NCI-H1105 (cell line): ENCODE measurements around the gene FCN3.

Source experiments
- DNase-seq: peaks from one replicate; lab custom pipeline; 2025; lab: John Stamatoyannopoulos, UW

Gene FCN3

GRCh38 chr1:27341525-27342252 lies 32.9 kb downstream of the FCN3 start, which contains the start of gene SYTL1:
Gene SYTL1, plus strand, starts transcription at chr1:27342022. Its CDS starts 3,313 bp downstream, at chr1:27345335.
- peak; percentile 71 for DNase-seq

- DNase-seq: no peak
Observed at GRCh38 chr1:27339213-27339612, 35.4 kb downstream of the FCN3 start.

GRCh38 chr1:27338751-27339150 lies 35.9 kb downstream of the FCN3 start:
- DNase-seq: no peak

GRCh38 chr1:27336756-27337155 lies 37.9 kb downstream of the FCN3 start:
- DNase-seq: no peak

- no peak for DNase-seq
Observed at GRCh38 chr1:27335506-27336422, 38.9 kb downstream of the FCN3 start.

- no peak for DNase-seq
Observed at GRCh38 chr1:27333717-27334279, 40.8 kb downstream of the FCN3 start.

- peak; percentile 21 for DNase-seq
Observed at GRCh38 chr1:27332536-27333281, 41.9 kb downstream of the FCN3 start.

- DNase-seq: no peak
Observed at GRCh38 chr1:27331922-27332321, 42.7 kb downstream of the FCN3 start.

- DNase-seq: no peak
Observed at GRCh38 chr1:27331426-27331825, 43.2 kb downstream of the FCN3 start.

GRCh38 chr1:27330786-27331185 lies 43.8 kb downstream of the FCN3 start:
- DNase-seq: no peak

- DNase-seq: no peak
Observed at GRCh38 chr1:27327964-27328363, 46.7 kb downstream of the FCN3 start.

- DNase-seq: no peak
Observed at GRCh38 chr1:27325286-27325685, 49.3 kb downstream of the FCN3 start.

GRCh38 chr1:27322569-27323240 lies 51.9 kb downstream of the FCN3 start:
- no peak for DNase-seq

GRCh38 chr1:27321813-27322568 lies 52.6 kb downstream of the FCN3 start, which contains the start of gene TMEM222:
Gene TMEM222, plus strand, starts transcription at chr1:27322163. Its CDS starts 35 bp downstream, at chr1:27322198.
- peak; percentile 97 for DNase-seq
